ENCODE data around the gene GDPD4. TPM values are rescaled to one million over a fixed set of nuclear protein-coding genes. Genes with fewer than 3 reads are reported as not detected.

GDPD4 gene
- polyA plus RNA-seq, 12 donors = 0.22 to 1.5 (median 0.30) TPM; not detected in 3

DNA sequence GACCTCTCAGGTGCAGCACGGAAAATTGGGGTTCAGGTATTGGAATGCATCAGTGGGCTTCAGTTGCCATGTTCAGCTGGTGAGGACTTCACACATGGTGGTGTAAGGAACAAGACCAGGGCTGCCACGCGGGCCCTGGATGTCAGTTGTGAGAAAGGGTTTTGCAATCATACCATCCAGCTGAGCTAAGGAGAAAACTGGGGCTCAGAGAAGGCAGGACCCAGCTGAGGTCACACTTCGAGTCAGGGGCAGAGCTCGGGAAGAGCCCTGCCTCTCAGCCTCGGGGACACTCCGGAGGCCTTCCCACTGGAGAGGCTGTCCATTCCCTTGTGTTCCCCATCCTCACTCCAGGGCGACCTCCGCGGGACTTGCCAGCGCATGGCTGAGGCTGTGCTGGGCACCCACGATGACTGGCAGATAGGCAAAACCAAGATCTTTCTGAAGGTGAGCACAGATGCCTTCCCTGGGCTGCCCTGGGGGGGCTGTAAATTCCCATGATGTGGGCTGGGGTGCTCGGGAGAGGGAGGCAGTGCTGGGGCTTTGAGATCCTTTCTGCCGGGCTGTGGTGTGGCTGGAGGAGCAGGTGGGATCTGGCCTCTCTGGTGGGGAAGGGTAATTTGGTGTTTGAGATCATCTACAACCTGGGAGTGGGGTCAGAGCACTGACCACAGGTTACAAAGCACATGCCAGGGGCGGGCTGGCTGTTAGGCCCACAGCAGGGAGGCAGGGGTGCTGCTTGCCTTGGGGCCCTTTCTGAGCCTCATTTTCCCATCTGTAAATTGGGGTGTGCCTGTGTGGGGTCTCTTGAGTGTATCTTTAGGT, 126.3 kb downstream of the GDPD4 start:
- no peak for DNase-seq

DNA sequence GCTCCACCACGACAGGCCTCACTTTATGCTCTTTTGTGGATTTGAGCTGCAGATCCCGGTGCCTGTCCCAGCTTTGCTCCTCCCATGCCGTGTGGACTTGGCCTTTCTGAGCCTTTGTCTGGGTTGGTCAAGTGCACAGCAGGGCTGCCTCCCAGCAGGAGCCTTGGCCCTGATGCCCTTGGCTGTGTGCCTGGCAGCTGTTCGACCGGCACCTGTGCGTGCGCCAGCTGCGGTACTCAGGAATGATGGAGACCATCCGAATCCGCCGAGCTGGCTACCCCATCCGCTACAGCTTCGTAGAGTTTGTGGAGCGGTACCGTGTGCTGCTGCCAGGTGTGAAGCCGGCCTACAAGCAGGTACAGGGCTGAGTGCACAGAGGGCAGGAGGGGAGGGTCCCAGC, 126.9 kb downstream of the GDPD4 start:
- DNase-seq = no peak

DNA sequence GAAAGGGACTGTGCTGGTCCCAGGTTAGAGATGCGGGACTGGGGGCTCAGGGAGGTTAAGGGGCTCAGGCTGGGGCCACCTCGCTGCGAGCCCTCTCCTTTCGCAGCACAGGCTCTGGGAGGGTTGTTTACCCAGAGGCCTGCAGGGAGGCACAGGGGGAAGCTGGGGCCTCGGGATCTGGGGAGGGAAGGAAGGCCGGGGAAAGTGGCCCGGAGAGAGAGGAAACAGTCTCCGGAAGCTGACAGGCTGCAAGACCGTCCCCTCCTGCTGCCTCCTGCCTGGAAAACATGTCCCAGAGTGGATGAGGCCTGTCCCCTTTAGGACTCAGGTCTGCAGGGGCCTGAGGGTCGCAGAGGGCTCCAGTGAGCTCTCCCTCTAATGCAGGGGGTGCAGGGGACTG, 128.0 kb downstream of the GDPD4 start:
- DNase-seq = no peak

DNA sequence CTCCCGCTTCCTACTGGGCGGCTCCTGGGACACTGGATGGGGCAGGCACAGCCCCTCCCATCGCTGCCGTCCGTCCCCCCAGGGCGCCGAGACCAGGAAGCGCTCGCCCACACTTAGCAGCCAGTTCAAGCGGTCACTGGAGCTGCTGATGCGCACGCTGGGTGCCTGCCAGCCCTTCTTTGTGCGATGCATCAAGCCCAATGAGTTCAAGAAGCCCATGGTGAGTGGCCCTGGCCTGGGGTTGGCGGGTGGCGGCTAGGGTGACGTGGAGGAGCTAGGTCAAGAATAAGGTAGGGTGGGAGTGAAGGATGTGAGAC, 128.9 kb downstream of the GDPD4 start:
- DNase-seq = no peak

DNA sequence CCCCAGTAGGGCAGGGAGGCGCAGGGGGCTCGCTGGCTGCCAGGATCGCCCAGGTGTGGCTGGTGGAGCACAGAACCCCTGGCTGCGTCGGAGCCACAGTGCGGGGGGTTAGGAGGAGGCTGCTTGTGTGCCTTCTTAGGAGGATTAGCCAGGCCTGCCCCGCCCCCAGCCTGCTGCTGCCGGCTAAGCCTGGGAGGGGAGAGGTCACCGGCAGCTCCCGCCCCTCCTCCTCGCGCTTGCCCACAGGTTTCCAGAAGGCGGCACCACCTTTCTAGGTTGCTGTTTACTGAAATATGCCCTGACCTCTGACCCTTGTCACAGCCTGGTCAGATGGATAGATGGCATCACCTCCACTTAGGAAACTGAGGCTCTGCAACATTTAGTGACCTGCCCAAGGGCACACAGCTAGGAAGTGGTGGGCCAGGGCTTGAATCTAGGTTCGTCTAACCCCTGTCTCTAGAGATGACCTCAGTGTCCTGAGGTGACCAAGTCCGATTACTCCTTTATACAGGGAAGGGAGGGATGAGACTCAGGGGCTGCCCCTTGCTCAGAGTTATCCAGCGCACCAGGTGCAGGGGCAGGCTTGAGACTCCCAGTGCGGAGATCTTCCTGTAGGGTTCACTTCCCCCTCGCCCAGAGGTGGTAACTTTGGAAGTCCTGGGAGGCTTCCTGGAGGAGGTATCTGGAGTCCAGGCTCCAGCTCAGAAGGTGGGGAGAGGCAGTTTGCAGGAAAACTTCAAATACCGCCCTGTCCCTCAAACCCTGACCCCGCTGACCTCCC, 129.4 kb downstream of the GDPD4 start:
- DNase-seq = no peak

DNA sequence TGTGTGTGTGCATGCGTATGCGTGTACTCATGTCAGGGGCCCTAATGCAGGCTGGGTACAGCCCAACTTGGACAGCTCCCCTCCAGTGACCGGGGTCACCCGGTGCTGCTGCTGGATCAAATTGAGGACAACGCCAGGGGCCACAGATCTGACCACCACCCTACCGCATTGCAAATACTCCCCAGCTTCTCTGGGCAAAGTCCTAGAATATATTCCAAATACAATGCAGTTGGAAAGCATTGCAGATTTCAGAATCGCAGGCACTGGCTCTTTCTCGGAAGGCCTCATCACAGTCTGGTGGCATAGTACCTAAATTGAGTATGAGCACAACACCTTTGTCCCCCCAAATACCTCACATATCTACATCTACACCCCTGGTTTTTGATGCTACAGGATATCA, 130.2 kb downstream of the GDPD4 start:
- DNase-seq = no peak

DNA sequence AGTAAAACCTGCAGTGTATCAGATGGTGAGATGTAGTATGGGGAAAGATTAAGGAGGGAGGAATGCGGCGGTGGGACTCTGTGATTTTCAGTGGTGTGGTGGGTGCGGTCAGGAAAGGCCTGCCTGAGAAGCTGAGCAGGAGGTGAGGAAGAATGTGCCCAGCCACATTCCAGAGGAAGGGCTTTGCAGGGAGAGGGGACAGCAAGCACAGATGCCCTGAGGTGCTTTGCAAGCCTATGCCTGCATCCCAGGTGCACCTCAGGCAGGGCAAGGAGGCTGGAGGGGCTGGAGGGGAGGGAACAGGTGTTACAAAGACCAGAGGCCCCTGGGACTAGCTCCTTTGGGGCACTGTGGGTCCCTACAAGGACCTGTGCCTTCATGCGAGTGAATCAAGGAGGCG, 131.4 kb downstream of the GDPD4 start:
- DNase-seq = no peak

DNA sequence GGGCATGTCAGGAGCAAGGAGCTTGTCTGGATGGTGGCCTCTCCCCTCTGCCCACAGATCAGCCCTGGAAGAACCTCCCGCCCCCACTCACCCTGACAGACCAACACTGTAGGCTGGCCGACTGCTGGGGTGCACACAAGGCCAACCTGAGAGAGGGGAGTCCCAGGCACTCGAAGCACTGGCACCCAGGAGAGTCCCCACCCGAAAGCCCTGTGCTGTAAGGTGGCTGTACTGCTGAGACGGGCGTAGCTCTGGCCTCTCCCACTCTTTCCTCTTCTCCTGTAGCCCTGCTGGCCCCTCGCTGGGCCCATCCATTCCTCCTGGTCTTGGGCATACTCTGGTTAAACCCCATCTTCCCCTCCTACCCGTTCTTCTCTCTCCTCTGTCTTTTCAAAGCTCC, 133.7 kb downstream of the GDPD4 start:
- no peak for DNase-seq

DNA sequence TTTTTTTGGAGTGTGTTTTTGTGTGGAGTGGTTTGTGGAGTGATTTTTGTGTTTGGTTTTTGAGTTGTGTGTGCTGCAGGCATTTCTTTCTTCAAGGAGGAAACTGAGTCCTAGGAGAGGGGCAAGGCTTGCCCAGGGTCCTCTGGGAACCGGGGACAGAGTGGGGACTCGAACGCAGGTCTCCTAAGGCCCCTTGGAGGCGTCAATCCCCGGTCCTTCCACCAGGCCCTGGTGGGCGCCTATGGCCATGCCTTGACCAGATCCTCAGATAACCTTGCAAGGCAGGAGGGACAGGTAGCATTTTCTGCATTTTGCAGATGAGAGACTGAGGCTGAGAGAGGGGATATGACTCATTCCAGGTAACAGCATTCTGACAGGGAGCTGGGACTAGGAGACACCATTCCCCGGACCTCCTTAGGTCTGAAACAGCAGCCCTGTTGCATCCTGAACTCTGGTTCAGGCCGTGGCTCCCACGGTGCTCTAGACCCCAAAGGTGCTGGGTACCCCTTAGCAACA, 134.3 kb downstream of the GDPD4 start:
- no peak for DNase-seq

Other genes starting within 250 kb of the GDPD4 start
- 10 to 100 TPM in 8 of 12 donors, 1 to 10 TPM in 3, not detected in 1; 7.9 to 29.4 (median 11.0) TPM for gene CAPN5, start 234.7 kb downstream of the GDPD4 start, polyA plus RNA-seq (ENCODE audit: insufficient read length in 12 of 12)
- gene OMP, start 198.8 kb downstream of the GDPD4 start, polyA plus RNA-seq (ENCODE audit: insufficient read length in 12 of 12) = not detected
- 10 to 100 TPM in 1 of 12 donors, 1 to 10 TPM in 10, not detected in 1; 2.0 to 15.0 (median 4.2) TPM for gene MYO7A, start 173.4 kb downstream of the GDPD4 start, polyA plus RNA-seq (ENCODE audit: insufficient read length in 12 of 12)
- 100 to 1,000 TPM in 6 of 12 donors, 10 to 100 TPM in 5, not detected in 1; 65.3 to 136 (median 106) TPM for gene PAK1, start 172.4 kb upstream of the GDPD4 start, polyA plus RNA-seq (ENCODE audit: insufficient read length in 12 of 12)